NCI-H2029 treated with DMSO at 0.1 percent for 48 hours (cell line): Measurements from ENCODE around the gene MISP3.

Experiments
- DNase-seq: peaks from one replicate; lab custom pipeline; 2025; lab: John Stamatoyannopoulos, UW

MISP3 gene

DNA sequence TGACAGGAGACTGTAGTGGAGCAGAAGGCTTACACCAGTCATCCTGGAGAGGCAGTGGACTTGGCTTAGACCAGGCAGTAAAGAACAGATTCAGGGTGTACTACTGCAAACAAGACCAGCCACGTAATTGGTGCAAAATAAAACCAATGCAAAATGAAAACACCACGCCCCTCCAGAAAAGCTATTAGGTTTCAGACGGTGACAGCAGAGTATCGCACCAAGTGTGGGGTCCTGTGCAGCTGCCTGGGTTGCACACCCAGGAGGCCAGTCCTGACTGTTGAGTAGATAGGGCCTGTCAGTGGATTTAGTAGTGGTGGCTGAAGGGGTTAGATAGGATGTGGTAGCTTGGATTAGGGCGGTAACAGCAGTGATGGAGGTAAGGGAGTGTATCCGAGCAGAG lies 50.3 kb downstream of the MISP3 start:
- DNase-seq: no peak
